GM04503 (cell line): ENCODE results near the gene BRF1.

Source experiments
- DNase-seq: peaks from one replicate; pipeline ENCODE4 v3.0.0-alpha.2; 2012; ENCODE audit warnings: low read depth

Gene BRF1

GRCh38 chr14:105267820-105268548, 32.8 kb downstream of the BRF1 start:
- DNase-seq, result no peak

- no peak for DNase-seq
These were observed 39.0 kb downstream of the BRF1 start for GRCh38 chr14:105261781-105262180.

- DNase-seq, result no peak
These were observed 39.8 kb downstream of the BRF1 start for GRCh38 chr14:105260959-105261358.

- no peak for DNase-seq
These were observed 42.0 kb downstream of the BRF1 start for GRCh38 chr14:105258846-105259245.

- no peak for DNase-seq
These were observed 43.3 kb downstream of the BRF1 start for GRCh38 chr14:105257464-105257863.

- DNase-seq, result no peak
These were observed 44.4 kb downstream of the BRF1 start for GRCh38 chr14:105256292-105256960.

GRCh38 chr14:105255021-105255507, 45.7 kb downstream of the BRF1 start:
- DNase-seq, result peak; percentile 53

GRCh38 chr14:105253329-105253682, 47.5 kb downstream of the BRF1 start:
- DNase-seq, result no peak

- no peak for DNase-seq
These were observed 48.1 kb downstream of the BRF1 start for GRCh38 chr14:105252552-105253328.

GRCh38 chr14:105251920-105252319, 48.9 kb downstream of the BRF1 start:
- no peak for DNase-seq

GRCh38 chr14:105250986-105251385, 49.8 kb downstream of the BRF1 start:
- no peak for DNase-seq

GRCh38 chr14:105250008-105250366, 50.8 kb downstream of the BRF1 start:
- DNase-seq, result no peak

- DNase-seq, result no peak
These were observed 51.4 kb downstream of the BRF1 start for GRCh38 chr14:105249182-105250007.

- peak; percentile 21 for DNase-seq
These were observed 52.2 kb downstream of the BRF1 start, which contains the start of gene BTBD6 for GRCh38 chr14:105248368-105249181. TSS of gene BTBD6 (plus strand) at chr14:105248533. CDS start at chr14:105248712, 179 bp downstream.

GRCh38 chr14:105247715-105248367, 53.0 kb downstream of the BRF1 start:
- no peak for DNase-seq

GRCh38 chr14:105247026-105247425, 53.8 kb downstream of the BRF1 start:
- no peak for DNase-seq

- DNase-seq, result no peak
These were observed 56.5 kb downstream of the BRF1 start for GRCh38 chr14:105244334-105244733.

- DNase-seq, result no peak
These were observed 59.2 kb downstream of the BRF1 start for GRCh38 chr14:105241641-105242040.

- no peak for DNase-seq
These were observed 59.8 kb downstream of the BRF1 start for GRCh38 chr14:105240811-105241576.
